Measurements from ENCODE around the gene MAPK1IP1L. TPM values are rescaled to one million over a fixed set of nuclear protein-coding genes. Genes with fewer than 3 reads are reported as not detected.

MAPK1IP1L gene
- total and polyA plus RNA-seq, 2 of the 13 experiments (the other 11 are each of a cell fraction or from before 2014, with no cell fraction given), result 27.8 to 68.4 TPM

GRCh38 chr14:55103005-55103640 is 51.7 kb downstream of the MAPK1IP1L start (continued):
- TF ChIP-seq, protein P1, sequence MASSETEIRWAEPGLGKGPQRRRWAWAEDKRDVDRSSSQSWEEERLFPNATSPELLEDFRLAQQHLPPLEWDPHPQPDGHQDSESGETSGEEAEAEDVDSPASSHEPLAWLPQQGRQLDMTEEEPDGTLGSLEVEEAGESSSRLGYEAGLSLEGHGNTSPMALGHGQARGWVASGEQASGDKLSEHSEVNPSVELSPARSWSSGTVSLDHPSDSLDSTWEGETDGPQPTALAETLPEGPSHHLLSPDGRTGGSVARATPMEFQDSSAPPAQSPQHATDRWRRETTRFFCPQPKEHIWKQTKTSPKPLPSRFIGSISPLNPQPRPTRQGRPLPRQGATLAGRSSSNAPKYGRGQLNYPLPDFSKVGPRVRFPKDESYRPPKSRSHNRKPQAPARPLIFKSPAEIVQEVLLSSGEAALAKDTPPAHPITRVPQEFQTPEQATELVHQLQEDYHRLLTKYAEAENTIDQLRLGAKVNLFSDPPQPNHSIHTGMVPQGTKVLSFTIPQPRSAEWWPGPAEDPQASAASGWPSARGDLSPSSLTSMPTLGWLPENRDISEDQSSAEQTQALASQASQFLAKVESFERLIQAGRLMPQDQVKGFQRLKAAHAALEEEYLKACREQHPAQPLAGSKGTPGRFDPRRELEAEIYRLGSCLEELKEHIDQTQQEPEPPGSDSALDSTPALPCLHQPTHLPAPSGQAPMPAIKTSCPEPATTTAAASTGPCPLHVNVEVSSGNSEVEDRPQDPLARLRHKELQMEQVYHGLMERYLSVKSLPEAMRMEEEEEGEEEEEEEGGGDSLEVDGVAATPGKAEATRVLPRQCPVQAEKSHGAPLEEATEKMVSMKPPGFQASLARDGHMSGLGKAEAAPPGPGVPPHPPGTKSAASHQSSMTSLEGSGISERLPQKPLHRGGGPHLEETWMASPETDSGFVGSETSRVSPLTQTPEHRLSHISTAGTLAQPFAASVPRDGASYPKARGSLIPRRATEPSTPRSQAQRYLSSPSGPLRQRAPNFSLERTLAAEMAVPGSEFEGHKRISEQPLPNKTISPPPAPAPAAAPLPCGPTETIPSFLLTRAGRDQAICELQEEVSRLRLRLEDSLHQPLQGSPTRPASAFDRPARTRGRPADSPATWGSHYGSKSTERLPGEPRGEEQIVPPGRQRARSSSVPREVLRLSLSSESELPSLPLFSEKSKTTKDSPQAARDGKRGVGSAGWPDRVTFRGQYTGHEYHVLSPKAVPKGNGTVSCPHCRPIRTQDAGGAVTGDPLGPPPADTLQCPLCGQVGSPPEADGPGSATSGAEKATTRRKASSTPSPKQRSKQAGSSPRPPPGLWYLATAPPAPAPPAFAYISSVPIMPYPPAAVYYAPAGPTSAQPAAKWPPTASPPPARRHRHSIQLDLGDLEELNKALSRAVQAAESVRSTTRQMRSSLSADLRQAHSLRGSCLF (CRISPR knock-in tag; IDR thresholded peaks at IDR 0.05; ENCODE audit: borderline replicate concordance), result no peak
- TF ChIP-seq ZNF740 (CRISPR knock-in tag; IDR thresholded peaks at IDR 0.05) (no peak), NFRKB (IDR thresholded peaks at IDR 0.05) (no peak), HCFC1 (IDR thresholded peaks at IDR 0.05; ENCODE audit: low read depth, low read length) (no peak), ZNF782 (CRISPR knock-in tag; IDR thresholded peaks at IDR 0.05; ENCODE audit: borderline replicate concordance) (no peak), GFI1 (CRISPR knock-in tag; IDR thresholded peaks at IDR 0.05; ENCODE audit: borderline replicate concordance) (no peak), ZNF800 (CRISPR knock-in tag; IDR thresholded peaks at IDR 0.05) (peak; percentile 47; the same call in 1 of the 2 replicates), ARNT2 (CRISPR knock-in tag; IDR thresholded peaks at IDR 0.05; ENCODE audit: low read depth) (no peak), ZBTB4 (CRISPR knock-in tag; IDR thresholded peaks at IDR 0.05; ENCODE audit: borderline replicate concordance) (0 out of 2 replicates have a peak, but pooled peaks have one; percentile 25), TGIF2 (CRISPR knock-in tag; IDR thresholded peaks at IDR 0.05) (peak; percentile 8; the same call in 1 of the 2 replicates), MAF1 (CRISPR knock-in tag; IDR thresholded peaks at IDR 0.05; ENCODE audit: borderline replicate concordance) (no peak), ZNF670 (CRISPR knock-in tag; IDR thresholded peaks at IDR 0.05; ENCODE audit: borderline replicate concordance) (peak; percentile 15; the same call in 1 of the 2 replicates), ZNF260 (CRISPR knock-in tag; IDR thresholded peaks at IDR 0.05; ENCODE audit: borderline replicate concordance, low read depth) (no peak), SETDB1 (CRISPR knock-in tag; IDR thresholded peaks at IDR 0.05; ENCODE audit: borderline replicate concordance) (no peak), MZF1 (CRISPR knock-in tag; IDR thresholded peaks at IDR 0.05; ENCODE audit: borderline replicate concordance) (0 out of 2 replicates have a peak, but pooled peaks have one; percentile 30), SMARCC2 (IDR thresholded peaks at IDR 0.05) (no peak), NFKB2 (CRISPR knock-in tag; IDR thresholded peaks at IDR 0.05; ENCODE audit: borderline replicate concordance) (peak; percentile 68)
- TF ChIP-seq, protein P2, sequence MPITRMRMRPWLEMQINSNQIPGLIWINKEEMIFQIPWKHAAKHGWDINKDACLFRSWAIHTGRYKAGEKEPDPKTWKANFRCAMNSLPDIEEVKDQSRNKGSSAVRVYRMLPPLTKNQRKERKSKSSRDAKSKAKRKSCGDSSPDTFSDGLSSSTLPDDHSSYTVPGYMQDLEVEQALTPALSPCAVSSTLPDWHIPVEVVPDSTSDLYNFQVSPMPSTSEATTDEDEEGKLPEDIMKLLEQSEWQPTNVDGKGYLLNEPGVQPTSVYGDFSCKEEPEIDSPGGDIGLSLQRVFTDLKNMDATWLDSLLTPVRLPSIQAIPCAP (CRISPR knock-in tag; IDR thresholded peaks at IDR 0.05; ENCODE audit: low read depth), result no peak

Data from HepG2 (cell line).